ENCODE results near the gene VAPB. TPM values are rescaled to one million over a fixed set of nuclear protein-coding genes. Genes with fewer than 3 reads are reported as not detected.

VAPB gene
- total RNA-seq, 1 donor from 2014 or later = 55.3 TPM

DNA sequence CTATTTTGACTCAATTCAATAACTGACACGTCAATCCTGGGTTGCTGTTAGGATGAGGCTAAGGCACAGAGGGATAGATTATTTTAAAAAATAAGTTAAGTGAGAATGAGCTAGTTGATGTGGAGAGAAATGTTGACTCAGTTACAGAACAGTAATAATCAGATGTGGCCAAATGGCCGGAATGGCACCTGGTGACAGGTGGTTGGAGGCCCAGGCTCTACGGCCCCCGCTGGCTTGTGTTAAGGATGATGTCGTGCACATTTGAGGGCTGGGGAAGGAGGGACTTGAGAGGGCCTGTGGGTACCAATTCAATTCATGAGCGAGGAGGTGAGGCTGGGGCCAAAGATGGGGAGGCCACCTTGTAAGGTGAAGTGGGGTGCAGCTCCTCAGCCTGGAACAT lies 94.4 kb downstream of the VAPB start:
- H3K4me1 Mint-ChIP-seq (ENCODE audit: low read depth) = peaks cover 4% of the 10 kb centered on the region

DNA sequence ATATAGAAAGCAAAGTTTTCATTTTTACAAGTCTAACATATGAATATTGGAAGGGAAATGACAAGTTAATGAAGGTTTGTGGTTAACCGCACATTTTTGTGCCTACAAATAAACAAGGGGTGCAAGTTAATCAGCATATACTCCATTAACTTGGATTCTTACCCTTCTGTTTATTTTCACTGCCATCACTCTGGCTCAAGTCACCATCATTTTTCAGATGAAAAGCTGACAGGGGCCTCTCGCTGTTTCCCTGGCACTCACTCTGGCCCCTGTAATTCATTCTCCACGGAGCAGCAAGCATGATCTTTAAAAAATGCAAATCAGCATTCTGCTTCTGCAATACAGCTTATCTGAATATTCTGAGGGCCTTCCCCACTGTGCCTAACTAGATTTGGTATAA lies 96.4 kb downstream of the VAPB start:
- no peak for DNase-seq (ENCODE audit: low spot score)
- Mint-ChIP-seq H3K9me3 (ENCODE audit: low read depth) (peaks cover 37% of the 10 kb centered on the region), H3K27me3 (ENCODE audit: low read depth) (no peaks in the 10 kb centered on the region), H3K36me3 (ENCODE audit: low read depth) (peaks cover 26% of the 10 kb centered on the region), H3K4me1 (ENCODE audit: low read depth) (peaks cover 4% of the 10 kb centered on the region), H3K27ac (ENCODE audit: unreplicated experiment) (no peak overlapping the region), H3K4me3 (ENCODE audit: unreplicated experiment) (no peak overlapping the region)
- TF ChIP-seq, protein P1, sequence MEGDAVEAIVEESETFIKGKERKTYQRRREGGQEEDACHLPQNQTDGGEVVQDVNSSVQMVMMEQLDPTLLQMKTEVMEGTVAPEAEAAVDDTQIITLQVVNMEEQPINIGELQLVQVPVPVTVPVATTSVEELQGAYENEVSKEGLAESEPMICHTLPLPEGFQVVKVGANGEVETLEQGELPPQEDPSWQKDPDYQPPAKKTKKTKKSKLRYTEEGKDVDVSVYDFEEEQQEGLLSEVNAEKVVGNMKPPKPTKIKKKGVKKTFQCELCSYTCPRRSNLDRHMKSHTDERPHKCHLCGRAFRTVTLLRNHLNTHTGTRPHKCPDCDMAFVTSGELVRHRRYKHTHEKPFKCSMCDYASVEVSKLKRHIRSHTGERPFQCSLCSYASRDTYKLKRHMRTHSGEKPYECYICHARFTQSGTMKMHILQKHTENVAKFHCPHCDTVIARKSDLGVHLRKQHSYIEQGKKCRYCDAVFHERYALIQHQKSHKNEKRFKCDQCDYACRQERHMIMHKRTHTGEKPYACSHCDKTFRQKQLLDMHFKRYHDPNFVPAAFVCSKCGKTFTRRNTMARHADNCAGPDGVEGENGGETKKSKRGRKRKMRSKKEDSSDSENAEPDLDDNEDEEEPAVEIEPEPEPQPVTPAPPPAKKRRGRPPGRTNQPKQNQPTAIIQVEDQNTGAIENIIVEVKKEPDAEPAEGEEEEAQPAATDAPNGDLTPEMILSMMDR (IDR thresholded peaks at IDR 0.05) = no peak

More for the DNA sequence above, 94.4 kb downstream of the VAPB start:
- Mint-ChIP-seq H3K27ac (ENCODE audit: unreplicated experiment) (no peak overlapping the region), H3K27me3 (ENCODE audit: low read depth) (no peaks in the 10 kb centered on the region), H3K4me3 (ENCODE audit: unreplicated experiment) (no peak overlapping the region), H3K36me3 (ENCODE audit: low read depth) (peaks cover 27% of the 10 kb centered on the region), H3K9me3 (ENCODE audit: low read depth) (peaks cover 29% of the 10 kb centered on the region)
- no peak for DNase-seq (ENCODE audit: low spot score)
- TF ChIP-seq, protein P1 (IDR thresholded peaks at IDR 0.05) = no peak

- TF ChIP-seq, protein P1 (IDR thresholded peaks at IDR 0.05) = no peak
- Mint-ChIP-seq H3K27ac (ENCODE audit: unreplicated experiment) (no peak overlapping the region), H3K27me3 (ENCODE audit: low read depth) (no peaks in the 10 kb centered on the region), H3K4me3 (ENCODE audit: unreplicated experiment) (no peak overlapping the region), H3K36me3 (ENCODE audit: low read depth) (peaks cover 25% of the 10 kb centered on the region), H3K4me1 (ENCODE audit: low read depth) (peaks cover 4% of the 10 kb centered on the region), H3K9me3 (ENCODE audit: low read depth) (peaks cover 40% of the 10 kb centered on the region)
- DNase-seq (ENCODE audit: low spot score) = no peak
These were observed 97.2 kb downstream of the VAPB start for GRCh38 chr20:58486207-58486606.

DNA sequence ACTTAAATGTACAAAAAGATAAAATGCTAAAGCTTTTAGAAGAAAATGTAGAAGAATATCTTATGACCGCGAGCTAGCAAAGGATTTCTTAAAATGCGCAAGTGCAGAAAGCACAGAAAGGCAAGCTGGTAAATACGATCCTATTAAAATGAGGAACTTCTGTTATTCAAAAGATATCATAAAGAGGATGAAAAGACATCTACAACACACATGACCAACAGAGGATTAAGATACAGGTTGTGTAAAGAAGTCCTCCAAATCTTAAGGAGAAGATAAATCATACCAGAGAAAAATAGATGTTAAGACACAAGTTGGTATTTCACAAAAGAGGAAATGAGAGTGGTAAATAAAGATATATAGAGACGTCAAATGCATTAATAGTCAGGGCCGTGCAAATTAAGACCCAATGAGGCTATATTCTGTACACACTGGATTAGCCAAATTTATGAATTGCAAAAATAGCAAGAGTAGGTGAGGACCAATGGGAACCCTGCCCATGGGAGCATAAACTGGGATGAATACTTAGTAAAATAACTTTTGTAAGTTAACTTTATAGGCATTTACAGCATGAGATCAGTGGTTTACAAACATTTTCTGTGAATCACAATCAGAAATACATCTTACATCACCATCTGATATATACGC lies 103.2 kb downstream of the VAPB start:
- Mint-ChIP-seq H3K27me3 (ENCODE audit: low read depth) (no peaks in the 10 kb centered on the region), H3K9me3 (ENCODE audit: low read depth) (peaks cover 18% of the 10 kb centered on the region), H3K4me3 (ENCODE audit: unreplicated experiment) (no peak overlapping the region), H3K27ac (ENCODE audit: unreplicated experiment) (no peak overlapping the region), H3K4me1 (ENCODE audit: low read depth) (no peaks in the 10 kb centered on the region), H3K36me3 (ENCODE audit: low read depth) (peaks cover 13% of the 10 kb centered on the region)
- no peak for DNase-seq (ENCODE audit: low spot score)
- TF ChIP-seq, protein P1 (IDR thresholded peaks at IDR 0.05) = no peak

- Mint-ChIP-seq H3K9me3 (ENCODE audit: low read depth) (peaks cover 17% of the 10 kb centered on the region), H3K4me3 (ENCODE audit: unreplicated experiment) (no peak overlapping the region)
These were observed 103.9 kb downstream of the VAPB start for GRCh38 chr20:58492795-58493524.

More at GRCh38 chr20:58492795-58493524, 103.9 kb downstream of the VAPB start:
- TF ChIP-seq, protein P1 (IDR thresholded peaks at IDR 0.05) = no peak
- Mint-ChIP-seq H3K27ac (ENCODE audit: unreplicated experiment) (no peak overlapping the region), H3K27me3 (ENCODE audit: low read depth) (no peaks in the 10 kb centered on the region), H3K4me1 (ENCODE audit: low read depth) (no peaks in the 10 kb centered on the region), H3K36me3 (ENCODE audit: low read depth) (peaks cover 10% of the 10 kb centered on the region)
- no peak for DNase-seq (ENCODE audit: low spot score)

All from chondrocyte (in vitro differentiated cells).